ENCODE results near the gene DPP7.
A peak's percentile ranks its signal among the peaks of the same experiment; 100 is the strongest.

DPP7 gene

GRCh38 chr9:137095664-137096517 is 18.6 kb downstream of the DPP7 start:
- H3K27ac Mint-ChIP-seq, result no peak overlapping the region
- no peaks in the 10 kb centered on the region for H3K4me1 Mint-ChIP-seq
- DNase-seq, result no peak
- H3K4me3 Mint-ChIP-seq, result no peak overlapping the region
- no peaks in the 10 kb centered on the region for H3K9me3 Mint-ChIP-seq
- peaks cover 29% of the 10 kb centered on the region for H3K36me3 Mint-ChIP-seq (ENCODE audit: low read depth)
- no peaks in the 10 kb centered on the region for H3K27me3 Mint-ChIP-seq (ENCODE audit: low read depth, poor library complexity)
- TF ChIP-seq CTCF (IDR thresholded peaks at IDR 0.05), result no peak

GRCh38 chr9:137089232-137089947 is 25.1 kb downstream of the DPP7 start:
- Mint-ChIP-seq H3K27ac (no peak overlapping the region), H3K36me3 (ENCODE audit: low read depth) (peaks cover 27% of the 10 kb centered on the region), H3K4me3 (no peak overlapping the region), H3K9me3 (no peaks in the 10 kb centered on the region), H3K4me1 (peaks cover 17% of the 10 kb centered on the region), H3K27me3 (ENCODE audit: low read depth, poor library complexity) (peaks cover 18% of the 10 kb centered on the region)
- no peak for DNase-seq
- TF ChIP-seq CTCF (IDR thresholded peaks at IDR 0.05), result no peak

GRCh38 chr9:137088121-137088520 is 26.4 kb downstream of the DPP7 start:
- Mint-ChIP-seq H3K9me3 (no peaks in the 10 kb centered on the region), H3K4me1 (peaks cover 24% of the 10 kb centered on the region), H3K4me3 (peak overlapping the region; percentile 88), H3K27me3 (ENCODE audit: low read depth, poor library complexity) (peaks cover 30% of the 10 kb centered on the region), H3K36me3 (ENCODE audit: low read depth) (peaks cover 23% of the 10 kb centered on the region), H3K27ac (no peak overlapping the region)
- DNase-seq, result no peak
- TF ChIP-seq CTCF (IDR thresholded peaks at IDR 0.05), result no peak

GRCh38 chr9:137087409-137087925 is 27.1 kb downstream of the DPP7 start:
- peaks cover 17% of the 10 kb centered on the region for H3K36me3 Mint-ChIP-seq (ENCODE audit: low read depth)
- H3K27me3 Mint-ChIP-seq (ENCODE audit: low read depth, poor library complexity), result peaks cover 30% of the 10 kb centered on the region
- no peak for TF ChIP-seq CTCF (IDR thresholded peaks at IDR 0.05)
- no peaks in the 10 kb centered on the region for H3K9me3 Mint-ChIP-seq
- H3K4me3 Mint-ChIP-seq, result peak overlapping the region; percentile 88
- DNase-seq, result no peak
- peaks cover 24% of the 10 kb centered on the region for H3K4me1 Mint-ChIP-seq
- H3K27ac Mint-ChIP-seq, result peak overlapping the region; percentile 88

GRCh38 chr9:137086531-137087408 is 27.8 kb downstream of the DPP7 start, which contains the start of gene MAN1B1:
Gene MAN1B1 (plus strand): TSS chr9:137086985. CDS start chr9:137087000, 15 bp downstream.
- peaks cover 36% of the 10 kb centered on the region for H3K27me3 Mint-ChIP-seq (ENCODE audit: low read depth, poor library complexity)
- H3K27ac Mint-ChIP-seq, result peak within 1 kb of the TSS; percentile 88
- peak; percentile 97 for DNase-seq
- H3K9me3 Mint-ChIP-seq, result no peaks in the 10 kb centered on the region
- H3K4me1 Mint-ChIP-seq, result peaks cover 24% of the 10 kb centered on the region
- peak within 1 kb of the TSS; percentile 88 for H3K4me3 Mint-ChIP-seq
- TF ChIP-seq CTCF (IDR thresholded peaks at IDR 0.05), result no peak
- peaks cover 15% of the 10 kb centered on the region for H3K36me3 Mint-ChIP-seq (ENCODE audit: low read depth)

Measured in nephron progenitor cell (in vitro differentiated cells).